HepG2 (cell line): ENCODE measurements around the gene ZDHHC11. TPM values are rescaled to one million over a fixed set of nuclear protein-coding genes. Genes with fewer than 3 reads are reported as not detected.
A peak's percentile ranks its signal among the peaks of the same experiment; 100 is the strongest.

Experiments used
- ATAC-seq: fragments of 200-7000 bp; cut with Tn5 transposase; 3 replicates; pipeline ENCODE4 v1.9.1; 2020; ENCODE audit warnings: mild to moderate bottlenecking, moderate library complexity
- BruUV-seq: library from RNA; stranded (reverse); fragments of 400-500 nt; replicated peaks from 2 replicates; lab custom pipeline; 2021; lab: Mats Ljungman, UMichigan
- CTCF ChIA-PET: fragments of 300-600 bp; formaldehyde crosslinking; extraction: SDS; loops from one replicate; lab custom pipeline; 2021; ENCODE audit warnings: low total read pairs, inconsistent platforms, low intra/inter-chr PET ratio; lab: Yijun Ruan, JAX
- POLR2A ChIA-PET: fragments of 350-600 bp; sonication (Branson Sonifier 250); formaldehyde crosslinking; loops from one replicate; lab custom pipeline; 2020; ENCODE audit warnings: antibody characterized with exemption, inconsistent platforms; lab: Yijun Ruan, JAX
- DNase-seq: peaks from one replicate; pipeline ENCODE4 v3.0.0-alpha.2; 2015; ENCODE audit warnings: low spot score
- FAIRE-seq: peaks from 3 replicates; lab custom pipeline; 2011; peaks lifted over from hg19 to GRCh38; lab: Jason Lieb, UNC
- H2AFZ ChIP-seq: one replicate; pipeline ENCODE4 v1.6.1; 2011; ENCODE audit warnings: low read length, inconsistent platforms
- H3K27ac ChIP-seq: fragments of 300-600 bp; 3 replicates; pipeline ENCODE4 v1.8.0; 2011; ENCODE audit warnings: mixed run types, mild to moderate bottlenecking, mixed read lengths, low read length, inconsistent platforms; ENCODE audit not compliant: insufficient read depth; ENCODE audit errors: extremely low read length
- H3K27me3 ChIP-seq, 2 experiments: fragments of 200-600 bp in 1 of 2; 2 replicates in 1 of 2; 3 replicates in 1 of 2; pipeline versions ENCODE4 v1.6.0 to v1.8.0; 2011; ENCODE audit warnings: low read length in 2 of 2, mild to moderate bottlenecking in 2 of 2, moderate library complexity in 2 of 2, inconsistent platforms in 1 of 2; ENCODE audit not compliant: insufficient read depth in 2 of 2, control insufficient read depth in 1 of 2
- H3K36me3 ChIP-seq, 2 experiments: fragments of 200-600 bp in 1 of 2; replicated peaks in 1 of 2; 2 replicates in 1 of 2; 3 replicates in 1 of 2; pipeline versions ENCODE4 v1.5.1 to v1.8.0; 2011; ENCODE audit warnings: low read length in 2 of 2, inconsistent platforms in 1 of 2; ENCODE audit not compliant: insufficient read depth in 2 of 2, control insufficient read depth in 1 of 2
- H3K4me1 ChIP-seq: 2 replicates; pipeline ENCODE4 v1.5.1; 2012; ENCODE audit warnings: low read length, inconsistent platforms; ENCODE audit not compliant: insufficient read depth
- H3K4me2 ChIP-seq: 2 replicates; pipeline ENCODE4 v1.6.0; 2011; ENCODE audit warnings: low read depth, low read length, inconsistent platforms
- H3K4me3 ChIP-seq, 3 experiments: fragments of 200-600 bp in 1 of 3; sonication (generic), shearing (Covaris generic) in 1 of 3; replicated peaks in 1 of 3; 2 replicates each; pipeline ENCODE4 v1.5.1; 2011 to 2016; ENCODE audit warnings: low read length in 3 of 3, inconsistent platforms in 2 of 3, low read depth in 2 of 3, mild to moderate bottlenecking in 2 of 3, control low read depth in 1 of 3, mixed read lengths in 1 of 3; ENCODE audit not compliant: insufficient read depth in 1 of 3
- H3K79me2 ChIP-seq: one replicate; pipeline ENCODE4 v1.6.1; 2011; ENCODE audit warnings: low read length, inconsistent platforms; ENCODE audit not compliant: insufficient read depth
- H3K9ac ChIP-seq: 2 replicates; pipeline ENCODE4 v1.6.0; 2011; ENCODE audit warnings: mild to moderate bottlenecking, low read depth, low read length, inconsistent platforms; ENCODE audit not compliant: insufficient read depth
- H3K9me3 ChIP-seq: 2 replicates; pipeline ENCODE4 v1.5.1; 2012; ENCODE audit warnings: mild to moderate bottlenecking, low read length
- H4K20me1 ChIP-seq: 2 replicates; pipeline ENCODE4 v1.6.0; 2011; ENCODE audit warnings: inconsistent platforms, mild to moderate bottlenecking, low read length, moderate library complexity; ENCODE audit not compliant: insufficient read depth
- ASH2L ChIP-seq: fragments of 300-600, 200-600 bp; sonication (generic); IDR thresholded peaks from 2 replicates; pipeline ENCODE4 v1.7.0; 2017; ENCODE audit warnings: low read depth, mild to moderate bottlenecking, moderate library complexity, mixed read lengths, low read length; ENCODE audit not compliant: insufficient read length
- ATF7 ChIP-seq, 2 experiments: fragments of 450-650 bp in 1 of 2; sonication (generic) in 1 of 2; formaldehyde crosslinking in 1 of 2; IDR thresholded peaks; 2 replicates each; pipeline versions ENCODE4 v1.4.0 to v1.6.1; 2016 to 2020; ENCODE audit warnings: antibody characterized with exemption in 1 of 2, mild to moderate bottlenecking in 1 of 2, missing genetic modification reagents in 1 of 2
- CENPT ChIP-seq: sonication (generic); formaldehyde crosslinking; IDR thresholded peaks from 2 replicates; pipeline ENCODE4 v1.8.0; 2022; ENCODE audit warnings: low read depth, mild to moderate bottlenecking, moderate library complexity, missing genetic modification reagents
- DNMT3B ChIP-seq: conservative IDR thresholded peaks from 2 replicates; pipeline ENCODE4 v1.6.1; 2016; ENCODE audit warnings: missing biosample characterization, control low read depth
- MAX ChIP-seq: IDR thresholded peaks from 2 replicates; pipeline ENCODE4 v1.6.1; 2012; ENCODE audit warnings: inconsistent platforms
- MAZ ChIP-seq, 2 experiments: sonication (generic) in 1 of 2; formaldehyde crosslinking in 1 of 2; IDR thresholded peaks; 2 replicates each; pipeline versions ENCODE4 v1.5.0 to v1.6.1; 2012 to 2020; ENCODE audit warnings: low read depth in 2 of 2, mild to moderate bottlenecking in 2 of 2, borderline replicate concordance in 1 of 2, improper control_type of control experiment in 1 of 2, low read length in 1 of 2, missing genetic modification reagents in 1 of 2, moderate library complexity in 1 of 2
- TBL1XR1 ChIP-seq: fragments of 150-350 bp; IDR thresholded peaks from 2 replicates; pipeline ENCODE4 v1.6.1; 2014; ENCODE audit warnings: borderline replicate concordance, low read length; ENCODE audit not compliant: partially characterized antibody
- ZBTB14 ChIP-seq: sonication (generic); formaldehyde crosslinking; IDR thresholded peaks from 2 replicates; pipeline ENCODE4 v1.4.0; 2020; ENCODE audit warnings: missing genetic modification reagents
- ZBTB8A ChIP-seq: sonication (generic); formaldehyde crosslinking; IDR thresholded peaks from 2 replicates; pipeline ENCODE4 v1.4.0; 2020; ENCODE audit warnings: mild to moderate bottlenecking, low read depth, missing genetic modification reagents, borderline replicate concordance
- ZFX ChIP-seq: sonication (generic); formaldehyde crosslinking; IDR thresholded peaks from 2 replicates; pipeline ENCODE4 v1.4.0; 2020; ENCODE audit warnings: mild to moderate bottlenecking, low read depth, missing genetic modification reagents, moderate library complexity
- ZNF224 ChIP-seq: sonication (generic); formaldehyde crosslinking; IDR thresholded peaks from 2 replicates; pipeline ENCODE4 v1.5.0; 2020; ENCODE audit warnings: mild to moderate bottlenecking, missing genetic modification reagents
- ZNF251 ChIP-seq: sonication (generic); formaldehyde crosslinking; IDR thresholded peaks from 2 replicates; pipeline ENCODE4 v1.9.0; 2021; ENCODE audit warnings: mild to moderate bottlenecking, missing genetic modification reagents
- ZNF275 ChIP-seq: sonication (generic); formaldehyde crosslinking; IDR thresholded peaks from 2 replicates; pipeline ENCODE4 v1.8.0; 2022; ENCODE audit warnings: missing genetic modification reagents, mild to moderate bottlenecking, inconsistent platforms, borderline replicate concordance
- ZNF350 ChIP-seq: sonication (generic); formaldehyde crosslinking; IDR thresholded peaks from 2 replicates; pipeline ENCODE4 v1.4.0; 2020; ENCODE audit warnings: mild to moderate bottlenecking, low read depth, missing genetic modification reagents, borderline replicate concordance
- ZNF432 ChIP-seq: sonication (generic); formaldehyde crosslinking; IDR thresholded peaks from 2 replicates; pipeline ENCODE4 v1.5.0; 2020; ENCODE audit warnings: missing genetic modification reagents, mild to moderate bottlenecking, borderline replicate concordance
- ZNF687 ChIP-seq: sonication (generic); formaldehyde crosslinking; IDR thresholded peaks from 2 replicates; pipeline ENCODE4 v1.5.1; 2020; ENCODE audit warnings: mild to moderate bottlenecking, missing genetic modification reagents, moderate library complexity
- WGBS: methylation state at CpG from one replicate; pipeline ENCODE4 v1.1.6; 2017; ENCODE audit warnings: low lambda C conversion rate; 5-methylcytosine and 5-hydroxymethylcytosine counted together
- in situ Hi-C: cut with HindIII; loops from 2 replicates; pipeline ENCODE4 v1.10.0; 2017; ENCODE audit warnings: low pct_unique_long_range_greater_than_20kb; ENCODE audit not compliant: extremely low pct_ligation_motif_present
- intact Hi-C: fragments of 100-400 bp; cut with micrococcal nuclease; formaldehyde crosslinking; loops from one replicate; pipeline ENCODE4 v1.10.0; 2022; ENCODE audit not compliant: unreplicated experiment
- polyA plus RNA-seq, 8 experiments: library from polyadenylated mRNA; depleted of rRNA in 3 of 8; stranded (reverse) in 7 of 8; unstranded in 1 of 8; fragments of >200 nt; fragmentation: Illumina TruSeq in 4 of 8; extraction: Trizol in 4 of 8; gene quantifications; 2 replicates each; pipeline versions ENCODE4 v1.2.1 to v1.2.3, GENCODE V29; 2011 to 2016; ENCODE audit warnings: low read depth in 4 of 8, missing spikeins in 1 of 8, mixed read lengths in 1 of 8; ENCODE audit not compliant: insufficient read depth in 1 of 8
- total RNA-seq, 5 experiments: library from RNA; depleted of rRNA; stranded (reverse); fragments of >200 nt; fragmentation: Illumina TruSeq; extraction: Trizol; gene quantifications; 2 replicates each; pipeline ENCODE4 v1.2.3, GENCODE V29; 2016; ENCODE audit warnings: low read depth in 1 of 5

The ZDHHC11 gene
- total and polyA plus RNA-seq, 2 of the 13 experiments (the other 11 are each of a cell fraction or from before 2014, with no cell fraction given), result 2.1 to 4.0 TPM

GRCh38 chr5:757346-757930 lies 93.3 kb downstream of the ZDHHC11 start:
- in situ Hi-C loops, result no loop called here
- Histone ChIP-seq H3K27ac (no peak overlapping the region), H3K4me2 (peak overlapping the region; percentile 52)
- peak; percentile 14; the same call in 1 of the 2 replicates for TF ChIP-seq MAZ (IDR thresholded peaks at IDR 0.05; ENCODE audit: borderline replicate concordance, low read depth, low read length)
- no peak for TF ChIP-seq MAZ (CRISPR knock-in tag; IDR thresholded peaks at IDR 0.05; ENCODE audit: low read depth)
- no peak for TF ChIP-seq ZNF432 (CRISPR knock-in tag)
- TF ChIP-seq ZNF687 (CRISPR knock-in tag), result peak; percentile 3; the same call in 1 of the 2 replicates
- 0 out of 2 replicates have a peak, but pooled peaks have one; percentile 6 for TF ChIP-seq MAX
- TF ChIP-seq ATF7 (IDR thresholded peaks at IDR 0.05), result no peak
- 0 out of 2 replicates have a peak, but pooled peaks have one; percentile 64 for TF ChIP-seq ATF7 (CRISPR knock-in tag; IDR thresholded peaks at IDR 0.05)
- TF ChIP-seq ZFX, result 0 out of 2 replicates have a peak, but pooled peaks have one; percentile 6
- no peak for TF ChIP-seq DNMT3B (CRISPR knock-in tag)
- TF ChIP-seq ZNF224, result peak; percentile 45; the same call in 1 of the 2 replicates
- no peak for TF ChIP-seq CENPT (CRISPR knock-in tag)
- peak; percentile 21 for TF ChIP-seq ASH2L
- no peak for TF ChIP-seq ZNF275
- no peak for TF ChIP-seq ZNF251 (CRISPR knock-in tag)
- TF ChIP-seq ZNF350, result 0 out of 2 replicates have a peak, but pooled peaks have one; percentile 41
- TF ChIP-seq TBL1XR1, result no peak
- no peak for TF ChIP-seq ZBTB14 (CRISPR knock-in tag)
- no peak for TF ChIP-seq ZBTB8A

More at GRCh38 chr5:757346-757930, 93.3 kb downstream of the ZDHHC11 start:
- no peak for DNase-seq
- no peak for FAIRE-seq
- no TSS peak for BruUV-seq
- intact Hi-C loops, result no loop called here
- ChIA-PET POLR2A (no interaction called here), CTCF (no interaction called here)
- peak overlapping the region; percentile 70 for H3K9ac ChIP-seq
- no peaks in the 10 kb centered on the region for H3K9me3 ChIP-seq
- H3K4me1 ChIP-seq, result peaks cover 47% of the 10 kb centered on the region
- 43% methylated on average over 13 of the region's 15 CpGs for WGBS
- peaks cover 5 to 51% of the 10 kb centered on the region in 2 experiments for H3K27me3 ChIP-seq
- no peaks in the 10 kb centered on the region for H3K36me3 ChIP-seq
- ATAC-seq, result no peak
- H3K79me2 ChIP-seq, result no peaks in the 10 kb centered on the region
- peak overlapping the region in 1 of 3 experiments; percentile 42; a peak in 2 of 6 replicates for H3K4me3 ChIP-seq
- no peaks in the 10 kb centered on the region for H4K20me1 ChIP-seq
- H2AFZ ChIP-seq, result no peak overlapping the region
